Karpas-422 (cell line): ENCODE results near the gene FPR3. TPM values are rescaled to one million over a fixed set of nuclear protein-coding genes. Genes with fewer than 3 reads are reported as not detected.
"Not testable (repeated sequence)": the region's sequence is repeated elsewhere in the genome, so short reads cannot be mapped to it uniquely, and the experiment has no call there.

ENCODE experiments used
- DNase-seq: peaks from one replicate; pipeline ENCODE4 v3.0.0-alpha.2; 2015
- H2AFZ ChIP-seq: fragments of 200-600 bp; sonication (generic); 2 replicates; pipeline ENCODE4 v1.6.1; 2014; ENCODE audit warnings: antibody characterized with exemption, low read length, mixed read lengths
- H3K27ac ChIP-seq: fragments of 200-600 bp; sonication (generic); 2 replicates; pipeline ENCODE4 v1.5.1; 2014; ENCODE audit warnings: mild to moderate bottlenecking, low read length, moderate library complexity
- H3K27me3 ChIP-seq: fragments of 200-600 bp; sonication (generic); 2 replicates; pipeline ENCODE4 v1.6.1; 2014; ENCODE audit warnings: low read length, mixed read lengths
- H3K36me3 ChIP-seq: fragments of 200-600 bp; sonication (generic); 2 replicates; pipeline ENCODE4 v1.6.1; 2014; ENCODE audit warnings: low read length, mixed read lengths; ENCODE audit not compliant: insufficient read depth
- H3K4me1 ChIP-seq: fragments of 200-600 bp; sonication (generic); 2 replicates; pipeline ENCODE4 v1.6.1; 2014; ENCODE audit warnings: mild to moderate bottlenecking, low read length, mixed read lengths
- H3K4me2 ChIP-seq: fragments of 200-600 bp; sonication (generic); 2 replicates; pipeline ENCODE4 v1.6.1; 2014; ENCODE audit warnings: low read length, low read depth, mild to moderate bottlenecking; ENCODE audit not compliant: poor library complexity, severe bottlenecking
- H3K4me3 ChIP-seq: fragments of 200-600 bp; sonication (generic); 2 replicates; pipeline ENCODE4 v1.5.1; 2014; ENCODE audit warnings: mild to moderate bottlenecking, antibody characterized with exemption, low read length, mixed read lengths
- H3K79me2 ChIP-seq: fragments of 200-600 bp; sonication (generic); 2 replicates; pipeline ENCODE4 v1.6.1; 2014; ENCODE audit warnings: mild to moderate bottlenecking, low read length, mixed read lengths
- H3K9ac ChIP-seq: fragments of 200-600 bp; sonication (generic); 2 replicates; pipeline ENCODE4 v1.6.0; 2014; ENCODE audit warnings: low read length
- H3K9me2 ChIP-seq: fragments of 200-600 bp; sonication (generic), shearing (Covaris generic); replicated peaks from 2 replicates; pipeline ENCODE4 v1.6.0; 2014; ENCODE audit warnings: mild to moderate bottlenecking, low read length, moderate library complexity; ENCODE audit not compliant: insufficient read depth
- H3K9me3 ChIP-seq: fragments of 300-700, 200-600 bp; sonication (generic); 2 replicates; pipeline ENCODE4 v1.6.1; 2014; ENCODE audit warnings: low read length, mixed read lengths
- H4K20me1 ChIP-seq: fragments of 200-600 bp; sonication (generic); 2 replicates; pipeline ENCODE4 v1.6.1; 2014; ENCODE audit warnings: mild to moderate bottlenecking, antibody characterized with exemption, low read length, low read depth; ENCODE audit not compliant: insufficient read depth
- total RNA-seq: library from RNA; depleted of rRNA; stranded (reverse); fragments of >200 nt; shearing (Covaris generic); gene quantifications from 2 replicates; pipeline ENCODE4 v1.2.3, GENCODE V29; 2014; ENCODE audit warnings: low replicate concordance

The FPR3 gene
- total RNA-seq, 1 experiment from 2014 or later: not detected

DNA sequence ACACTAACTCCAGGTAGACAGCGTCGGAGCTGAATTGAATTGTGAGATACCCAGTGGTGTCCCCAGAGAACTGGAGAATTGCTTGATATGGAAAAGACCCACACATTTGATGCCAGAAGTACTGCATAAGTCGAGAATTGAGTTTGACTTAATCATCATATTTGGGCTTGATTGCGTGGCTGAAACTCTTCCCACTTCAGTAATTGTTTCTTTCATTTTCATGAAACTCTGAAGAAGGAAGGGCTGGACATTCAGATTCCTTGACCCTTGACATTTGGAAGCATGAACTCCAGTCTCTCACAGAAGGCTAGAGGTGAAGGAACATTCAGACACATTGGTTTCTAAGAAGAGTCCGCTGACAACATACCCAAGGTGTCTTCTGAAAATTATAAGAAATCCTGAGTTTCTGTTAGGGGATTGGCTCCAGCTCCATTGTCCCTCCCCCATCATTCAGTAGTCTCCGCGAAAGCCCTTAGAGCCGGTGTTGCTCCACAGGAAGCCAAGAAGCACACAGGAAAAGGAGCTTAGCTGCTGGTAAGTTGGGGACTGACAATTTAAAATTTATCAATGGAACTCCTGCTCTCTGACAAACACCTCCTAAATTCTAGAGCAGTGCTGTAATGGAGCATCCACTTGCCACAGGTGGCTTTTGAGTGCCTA, 34.1 kb upstream of the FPR3 start, which contains the start of gene FPR2:
FPR2 (plus strand) TSS at position 484 of the 660 bp plus-strand sequence. CDS start 7,479 bp downstream, outside the sequence.
- DNase-seq: no peak
- Histone ChIP-seq H3K79me2 (no peaks in the 10 kb centered on the region), H3K4me3 (no peak within 1 kb of the TSS), H3K27me3 (no peaks in the 10 kb centered on the region), H3K27ac (no peak within 1 kb of the TSS), H3K9me3 (no peaks in the 10 kb centered on the region), H3K4me2 (no peak within 1 kb of the TSS), H4K20me1 (no peaks in the 10 kb centered on the region), H3K9ac (no peak within 1 kb of the TSS), H3K9me2 (no peaks in the 10 kb centered on the region), H2AFZ (no peak within 1 kb of the TSS), H3K36me3 (no peaks in the 10 kb centered on the region), H3K4me1 (no peaks in the 10 kb centered on the region)

DNA sequence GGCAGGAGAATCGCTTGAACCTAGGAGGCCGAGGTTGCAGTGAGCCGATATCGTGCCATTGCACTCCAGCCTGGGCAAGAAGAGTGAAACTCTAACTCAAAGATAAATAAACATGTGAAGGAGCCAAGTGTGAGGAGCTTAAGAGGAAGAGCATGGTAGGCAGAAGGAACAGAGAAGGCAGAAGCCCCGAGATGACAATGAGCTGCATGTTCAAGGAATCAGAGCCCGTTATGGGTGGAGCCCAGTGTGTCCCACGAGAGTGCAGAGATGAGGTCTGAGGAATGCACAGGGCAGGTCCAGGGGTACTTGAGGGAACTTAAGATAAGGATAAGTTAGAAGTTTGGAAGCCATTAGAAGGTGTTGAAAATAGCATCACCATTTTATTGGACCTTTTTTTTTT, 33.3 kb upstream of the FPR3 start:
- no peaks in the 10 kb centered on the region for H3K4me1 ChIP-seq
- H3K4me3 ChIP-seq: no peak overlapping the region
- H4K20me1 ChIP-seq: no peaks in the 10 kb centered on the region
- no peak overlapping the region for H2AFZ ChIP-seq
- H3K4me2 ChIP-seq: no peak overlapping the region
- no peak overlapping the region for H3K9ac ChIP-seq
- no peaks in the 10 kb centered on the region for H3K9me3 ChIP-seq
- no peaks in the 10 kb centered on the region for H3K79me2 ChIP-seq
- no peak overlapping the region for H3K27ac ChIP-seq
- H3K36me3 ChIP-seq: no peaks in the 10 kb centered on the region
- DNase-seq: no peak
- no peaks in the 10 kb centered on the region for H3K9me2 ChIP-seq
- no peaks in the 10 kb centered on the region for H3K27me3 ChIP-seq

DNA sequence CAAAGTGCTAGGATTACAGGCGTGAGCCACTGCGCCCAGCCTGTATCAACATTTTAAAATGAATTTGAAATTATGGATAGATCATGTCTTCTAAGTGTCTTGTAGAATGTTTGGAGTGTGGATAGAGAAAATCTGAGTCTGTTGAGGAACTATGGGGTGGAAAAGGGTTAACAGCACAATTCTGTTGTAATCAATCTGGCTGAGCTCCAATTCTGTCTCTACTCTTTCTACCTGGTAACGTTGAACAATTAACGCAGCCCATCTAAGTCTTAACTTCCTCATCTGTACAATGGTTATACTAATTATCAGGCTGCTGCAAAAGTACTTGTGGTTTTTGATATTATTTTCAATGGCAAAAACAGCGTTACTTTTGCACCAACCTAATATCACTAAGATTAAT, 29.9 kb upstream of the FPR3 start:
- H3K4me1 ChIP-seq: no peaks in the 10 kb centered on the region
- H3K9me2 ChIP-seq: no peaks in the 10 kb centered on the region
- no peak overlapping the region for H3K9ac ChIP-seq
- no peak overlapping the region for H3K27ac ChIP-seq
- DNase-seq: no peak
- no peak overlapping the region for H3K4me3 ChIP-seq
- no peaks in the 10 kb centered on the region for H4K20me1 ChIP-seq
- no peaks in the 10 kb centered on the region for H3K27me3 ChIP-seq
- H3K4me2 ChIP-seq: no peak overlapping the region
- H3K79me2 ChIP-seq: no peaks in the 10 kb centered on the region
- H2AFZ ChIP-seq: no peak overlapping the region
- no peaks in the 10 kb centered on the region for H3K36me3 ChIP-seq
- no peaks in the 10 kb centered on the region for H3K9me3 ChIP-seq

DNA sequence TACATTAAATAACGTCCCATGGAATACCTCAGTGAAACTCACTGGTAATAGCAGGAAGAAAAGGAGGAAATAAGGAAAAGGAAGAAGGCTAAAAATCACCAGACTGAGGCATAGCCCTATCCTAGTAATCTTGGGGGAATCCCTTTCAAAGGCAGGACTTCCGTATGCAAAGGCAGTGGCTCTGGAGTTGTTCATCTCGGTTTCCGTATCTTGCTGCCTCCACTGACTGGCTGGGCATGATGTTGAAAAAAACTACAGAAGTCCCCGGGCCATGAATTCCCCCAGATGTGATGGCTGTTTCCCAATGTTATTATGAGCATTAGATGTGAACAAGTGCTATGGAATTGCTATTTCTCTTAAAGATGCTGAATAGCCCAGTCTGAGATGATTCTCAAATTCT, 28.5 kb upstream of the FPR3 start:
- Histone ChIP-seq H4K20me1 (no peaks in the 10 kb centered on the region), H2AFZ (no peak overlapping the region), H3K27ac (no peak overlapping the region), H3K9ac (no peak overlapping the region), H3K27me3 (no peaks in the 10 kb centered on the region), H3K4me1 (0 out of 2 replicates have a peak, but pooled peaks cover 1% of the 10 kb centered on the region), H3K79me2 (no peaks in the 10 kb centered on the region), H3K4me3 (no peak overlapping the region), H3K9me3 (no peaks in the 10 kb centered on the region), H3K36me3 (no peaks in the 10 kb centered on the region), H3K9me2 (no peaks in the 10 kb centered on the region), H3K4me2 (no peak overlapping the region)
- no peak for DNase-seq

DNA sequence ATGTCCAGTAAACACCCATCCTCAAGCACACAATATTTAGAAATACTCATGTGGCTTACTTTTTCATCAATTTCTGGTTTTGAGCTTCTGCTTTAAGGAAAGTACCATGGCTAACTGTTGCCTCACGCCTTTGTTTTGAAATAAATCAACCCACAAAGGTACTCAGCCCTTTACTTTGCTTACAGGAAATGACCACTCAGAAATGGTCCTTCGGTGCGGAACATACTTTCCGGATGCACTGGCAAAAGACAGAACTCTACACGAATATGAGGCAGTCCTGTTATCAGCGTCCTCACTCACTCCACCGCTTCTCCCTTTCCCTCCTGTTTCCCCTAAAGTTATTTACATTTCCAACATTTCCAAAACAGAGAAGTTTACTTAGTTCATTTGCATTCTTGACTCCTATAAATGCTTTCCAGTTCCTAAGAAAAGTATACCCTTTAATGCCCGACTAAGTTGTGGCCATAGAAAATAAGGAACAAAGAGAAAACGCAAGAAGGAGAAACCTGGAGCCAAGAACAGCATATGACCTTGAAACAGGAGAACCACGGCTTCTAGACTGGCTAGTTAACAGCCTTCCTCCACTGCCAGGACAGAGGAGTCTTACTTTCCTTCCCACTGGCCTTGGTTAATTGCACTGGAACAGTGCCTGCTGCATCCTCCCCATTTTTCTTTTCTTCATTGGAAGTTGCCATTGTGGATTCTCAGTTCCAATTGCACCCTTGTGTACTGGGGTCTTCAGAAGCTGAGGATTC, 23.4 kb upstream of the FPR3 start:
- Histone ChIP-seq H3K4me3 (no peak overlapping the region), H3K4me2 (no peak overlapping the region), H3K79me2 (no peaks in the 10 kb centered on the region), H3K9me3 (no peaks in the 10 kb centered on the region), H3K9me2 (no peaks in the 10 kb centered on the region), H3K4me1 (peaks cover 16% of the 10 kb centered on the region), H3K9ac (no peak overlapping the region), H2AFZ (no peak overlapping the region), H3K27ac (no peak overlapping the region), H3K27me3 (no peaks in the 10 kb centered on the region), H4K20me1 (no peaks in the 10 kb centered on the region), H3K36me3 (no peaks in the 10 kb centered on the region)
- no peak for DNase-seq

DNA sequence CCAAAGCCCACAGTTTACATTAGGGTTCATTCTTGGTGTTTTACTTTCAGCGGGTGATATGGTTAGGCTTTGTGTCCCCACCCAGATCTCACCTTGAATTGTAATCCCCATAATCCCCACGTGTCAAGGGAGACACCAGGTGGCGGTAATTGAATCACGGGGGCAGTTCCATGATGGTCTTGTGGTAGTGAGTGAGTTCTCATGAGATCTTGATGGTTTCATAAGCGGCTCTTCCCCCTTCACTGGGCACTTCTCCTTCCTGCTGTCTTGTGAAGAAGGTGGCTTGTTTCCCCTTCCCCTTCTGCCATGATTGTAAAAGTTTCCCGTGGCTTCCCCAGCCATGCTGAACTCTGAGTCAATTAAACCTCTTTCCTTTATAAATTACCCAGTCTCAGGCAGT, 22.0 kb upstream of the FPR3 start:
- no peak overlapping the region for H3K4me3 ChIP-seq
- H3K27me3 ChIP-seq: no peaks in the 10 kb centered on the region
- peaks cover 21% of the 10 kb centered on the region for H3K4me1 ChIP-seq
- no peak overlapping the region for H3K9ac ChIP-seq
- DNase-seq: peak; percentile 67
- H3K9me2 ChIP-seq: no peaks in the 10 kb centered on the region
- H3K27ac ChIP-seq: no peak overlapping the region
- H3K9me3 ChIP-seq: no peaks in the 10 kb centered on the region
- H4K20me1 ChIP-seq: no peaks in the 10 kb centered on the region
- H2AFZ ChIP-seq: no peak overlapping the region
- H3K4me2 ChIP-seq: no peak overlapping the region
- H3K79me2 ChIP-seq: no peaks in the 10 kb centered on the region
- H3K36me3 ChIP-seq: no peaks in the 10 kb centered on the region

DNA sequence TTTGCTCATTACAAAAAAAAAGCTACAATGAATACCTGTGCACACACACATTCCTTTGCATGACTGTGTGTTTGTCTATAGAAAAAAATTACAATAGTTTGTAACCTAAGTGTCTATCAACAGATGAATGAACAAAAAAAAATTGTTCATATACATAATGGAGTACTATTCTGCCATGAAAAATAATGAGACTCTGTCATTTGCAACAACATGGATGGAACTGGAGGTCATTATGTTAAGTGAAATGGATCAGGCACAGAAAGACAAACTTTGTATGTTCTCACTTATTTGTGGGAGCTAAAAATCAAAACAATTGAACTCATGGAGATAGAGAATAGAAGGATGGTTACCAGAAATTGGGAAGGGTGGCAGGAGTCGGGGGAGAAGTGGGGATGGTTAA, 18.4 kb upstream of the FPR3 start:
- not testable (repeated sequence) for H3K4me2 ChIP-seq, H2AFZ ChIP-seq, H3K9me3 ChIP-seq, H3K9me2 ChIP-seq, DNase-seq, H4K20me1 ChIP-seq, H3K79me2 ChIP-seq, H3K27ac ChIP-seq, H3K4me3 ChIP-seq, H3K9ac ChIP-seq, H3K27me3 ChIP-seq, H3K36me3 ChIP-seq
- H3K4me1 ChIP-seq: peaks cover 24% of the 10 kb centered on the region

DNA sequence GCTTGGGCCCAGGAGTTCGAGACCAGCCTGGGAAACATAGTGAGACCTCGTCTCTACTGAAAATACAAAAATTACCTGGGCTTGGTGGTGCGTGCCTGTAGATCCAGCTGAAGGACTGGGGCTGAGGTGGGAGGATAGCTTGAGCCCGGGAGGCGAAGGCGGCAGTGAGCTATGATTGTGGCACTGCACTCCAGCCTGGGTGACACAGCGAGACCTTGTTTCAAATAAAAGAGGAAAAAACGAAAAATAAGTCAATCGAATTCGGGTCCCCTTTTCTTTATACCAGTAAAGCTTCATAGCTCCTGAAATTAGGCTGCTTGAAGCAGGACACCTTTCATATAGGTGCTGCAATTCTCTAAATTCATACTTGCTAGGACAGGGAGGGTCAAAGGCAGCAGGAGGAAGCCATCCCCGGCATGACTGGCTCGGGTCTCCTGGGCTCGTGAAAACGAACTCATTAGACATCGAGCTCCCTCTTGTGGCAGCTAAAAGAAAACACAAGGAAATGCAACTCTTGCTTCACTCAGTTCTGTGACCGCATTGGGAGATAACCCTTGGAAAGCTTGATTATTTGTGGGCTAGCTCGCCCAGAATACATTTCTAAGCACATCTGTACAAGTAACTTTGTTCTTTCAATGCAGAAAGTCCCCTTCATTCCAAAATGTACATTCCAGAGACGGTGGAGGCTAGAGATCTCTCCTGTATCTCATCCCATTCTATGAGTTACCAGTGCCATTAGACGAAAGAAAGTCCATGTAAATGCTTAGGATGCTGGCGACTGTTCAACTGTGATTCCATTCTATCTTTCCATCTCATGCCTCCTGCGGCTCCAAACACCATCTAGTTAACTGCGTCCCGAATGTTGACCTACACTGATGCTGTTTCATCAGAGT, 17.1 kb upstream of the FPR3 start:
- H3K4me3 ChIP-seq: no peak overlapping the region
- H3K4me1 ChIP-seq: peaks cover 11% of the 10 kb centered on the region
- H3K9me2 ChIP-seq: no peaks in the 10 kb centered on the region
- no peak overlapping the region for H3K27ac ChIP-seq
- H2AFZ ChIP-seq: peak overlapping the region; percentile 49; the same call in 1 of the 2 replicates
- no peaks in the 10 kb centered on the region for H3K9me3 ChIP-seq
- no peaks in the 10 kb centered on the region for H3K79me2 ChIP-seq
- DNase-seq: peak; percentile 93
- H4K20me1 ChIP-seq: no peaks in the 10 kb centered on the region
- no peaks in the 10 kb centered on the region for H3K36me3 ChIP-seq
- no peaks in the 10 kb centered on the region for H3K27me3 ChIP-seq
- peak overlapping the region; percentile 33 for H3K4me2 ChIP-seq
- H3K9ac ChIP-seq: peak overlapping the region; percentile 33; the same call in 1 of the 2 replicates
